Ishikawa (cell line): ENCODE measurements around the gene WHRN.

Experiments
- CEBPB ChIP-seq: IDR thresholded peaks from 2 replicates; pipeline ENCODE4 v1.6.1; 2012
- CREB1 ChIP-seq: IDR thresholded peaks from 2 replicates; pipeline ENCODE4 v1.6.1; 2012; ENCODE audit warnings: low read depth
- EGR1 ChIP-seq: IDR thresholded peaks from 2 replicates; pipeline ENCODE4 v1.6.1; 2012
- EP300 ChIP-seq: IDR thresholded peaks from 2 replicates; pipeline ENCODE4 v1.6.1; 2012; ENCODE audit warnings: borderline replicate concordance
- FOXM1 ChIP-seq: IDR thresholded peaks from 2 replicates; pipeline ENCODE4 v1.6.1; 2012; ENCODE audit warnings: low read depth, borderline replicate concordance
- MAX ChIP-seq: IDR thresholded peaks from 2 replicates; pipeline ENCODE4 v1.6.1; 2012
- NFIC ChIP-seq: IDR thresholded peaks from 2 replicates; pipeline ENCODE4 v1.6.1; 2012
- RAD21 ChIP-seq: IDR thresholded peaks from 2 replicates; pipeline ENCODE4 v1.6.1; 2012; ENCODE audit warnings: low read depth
- REST ChIP-seq: IDR thresholded peaks from 2 replicates; pipeline ENCODE4 v1.6.1; 2012; ENCODE audit warnings: low read depth, mild to moderate bottlenecking
- TAF1 ChIP-seq: IDR thresholded peaks from 2 replicates; pipeline ENCODE4 v1.6.1; 2012; ENCODE audit warnings: low read depth, mild to moderate bottlenecking
- TCF12 ChIP-seq: IDR thresholded peaks from 2 replicates; pipeline ENCODE4 v1.6.1; 2012; ENCODE audit warnings: low read depth
- TEAD4 ChIP-seq: IDR thresholded peaks from 2 replicates; pipeline ENCODE4 v1.6.1; 2012
- YY1 ChIP-seq: IDR thresholded peaks from 2 replicates; pipeline ENCODE4 v1.6.1; 2012; ENCODE audit warnings: low read depth
- ZBTB7A ChIP-seq: IDR thresholded peaks from 2 replicates; pipeline ENCODE4 v1.6.1; 2012; ENCODE audit warnings: low read depth
- TF ChIP-seq, protein P1 (sequence below): IDR thresholded peaks from 2 replicates; pipeline ENCODE4 v1.6.1; 2012

Gene WHRN

DNA sequence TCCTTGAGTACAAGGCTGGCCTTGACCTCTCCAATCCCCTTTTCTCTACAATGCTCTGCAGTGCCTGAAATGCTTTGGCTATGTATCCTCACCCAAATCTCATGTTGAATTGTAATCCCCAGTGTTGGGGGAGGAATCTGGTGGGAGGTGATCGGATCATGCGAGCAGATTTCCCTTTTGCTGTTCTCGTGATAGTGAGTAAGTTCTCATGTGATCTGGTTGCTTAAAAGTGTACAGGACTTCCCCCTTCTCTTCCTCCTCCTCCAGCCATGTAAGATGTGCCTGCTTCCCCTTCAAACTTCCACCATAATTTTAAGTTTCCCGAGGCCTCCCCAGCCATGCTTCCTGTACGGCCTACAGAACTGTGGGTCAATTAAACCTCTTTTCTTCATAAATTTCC, 89.0 kb downstream of the WHRN start:
- no peak for TF ChIP-seq CREB1
- TF ChIP-seq, protein P1, sequence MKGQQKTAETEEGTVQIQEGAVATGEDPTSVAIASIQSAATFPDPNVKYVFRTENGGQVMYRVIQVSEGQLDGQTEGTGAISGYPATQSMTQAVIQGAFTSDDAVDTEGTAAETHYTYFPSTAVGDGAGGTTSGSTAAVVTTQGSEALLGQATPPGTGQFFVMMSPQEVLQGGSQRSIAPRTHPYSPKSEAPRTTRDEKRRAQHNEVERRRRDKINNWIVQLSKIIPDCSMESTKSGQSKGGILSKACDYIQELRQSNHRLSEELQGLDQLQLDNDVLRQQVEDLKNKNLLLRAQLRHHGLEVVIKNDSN, result no peak
- TF ChIP-seq TAF1, result no peak
- TF ChIP-seq CEBPB, result no peak
- no peak for TF ChIP-seq ZBTB7A
- TF ChIP-seq YY1, result no peak

DNA sequence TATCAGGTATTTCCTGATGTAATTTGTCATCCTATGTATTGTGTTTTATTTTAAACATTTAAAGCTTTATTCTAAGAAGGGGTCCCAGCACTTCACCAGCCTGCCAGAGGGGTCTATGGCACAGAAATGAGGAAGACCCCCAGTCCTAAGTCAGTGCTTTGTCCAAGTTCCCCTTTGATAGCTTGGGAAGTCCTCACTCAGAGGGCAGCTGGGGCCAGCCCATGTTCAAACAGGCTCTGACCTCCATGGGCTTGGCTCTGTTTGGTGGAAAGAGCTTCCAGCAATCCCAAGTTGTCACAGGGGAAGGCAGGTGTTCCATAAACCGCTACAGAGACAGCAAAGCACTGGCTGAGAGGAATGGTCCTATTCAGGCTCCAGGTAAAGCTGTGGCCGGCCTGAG, 90.9 kb downstream of the WHRN start:
- TF ChIP-seq TEAD4 (no peak), YY1 (no peak), RAD21 (no peak), NFIC (no peak)
- TF ChIP-seq, protein P1, result no peak

GRCh38 chr9:114413861-114414301, 91.4 kb downstream of the WHRN start:
- TF ChIP-seq TAF1 (no peak), NFIC (no peak), TEAD4 (no peak), RAD21 (no peak), MAX (no peak), TCF12 (no peak), CREB1 (no peak), CEBPB (no peak)
- TF ChIP-seq, protein P1, result no peak

DNA sequence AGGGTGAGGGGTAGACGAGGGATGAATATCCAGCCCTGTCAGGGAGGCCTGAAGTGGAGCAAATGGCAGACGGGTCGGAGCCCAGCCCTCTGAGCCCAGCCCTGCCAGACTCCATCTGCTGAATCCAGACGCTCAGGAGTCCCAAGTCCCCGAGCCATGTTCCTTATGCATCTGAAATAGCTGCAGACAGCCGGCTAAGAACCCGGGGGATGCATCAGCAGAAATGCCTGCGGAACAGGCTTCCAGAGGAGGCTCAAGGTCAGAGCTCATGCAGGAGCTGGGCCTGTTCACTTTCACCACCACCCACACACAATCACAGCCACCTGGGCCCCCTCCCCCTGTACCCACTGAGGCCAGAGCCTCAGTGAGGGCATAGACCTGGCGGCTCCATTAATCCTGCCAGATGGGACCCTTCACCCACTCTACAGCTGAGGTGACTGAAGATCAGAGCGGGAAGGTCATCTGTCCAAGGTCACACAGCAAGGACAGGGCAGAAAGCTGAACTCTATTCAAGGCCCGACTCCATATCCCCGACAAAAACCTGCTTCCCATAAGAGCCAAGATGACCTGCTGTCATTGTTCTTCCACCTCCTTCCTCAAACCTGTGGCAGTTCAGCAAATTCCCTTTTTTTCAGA, 93.1 kb downstream of the WHRN start:
- TF ChIP-seq TEAD4 (no peak), TAF1 (no peak), CREB1 (no peak), NFIC (no peak), EGR1 (no peak), TCF12 (no peak), REST (no peak), RAD21 (no peak), FOXM1 (no peak), CEBPB (no peak), YY1 (no peak), MAX (no peak), ZBTB7A (no peak), EP300 (no peak)
- TF ChIP-seq, protein P1, result no peak

DNA sequence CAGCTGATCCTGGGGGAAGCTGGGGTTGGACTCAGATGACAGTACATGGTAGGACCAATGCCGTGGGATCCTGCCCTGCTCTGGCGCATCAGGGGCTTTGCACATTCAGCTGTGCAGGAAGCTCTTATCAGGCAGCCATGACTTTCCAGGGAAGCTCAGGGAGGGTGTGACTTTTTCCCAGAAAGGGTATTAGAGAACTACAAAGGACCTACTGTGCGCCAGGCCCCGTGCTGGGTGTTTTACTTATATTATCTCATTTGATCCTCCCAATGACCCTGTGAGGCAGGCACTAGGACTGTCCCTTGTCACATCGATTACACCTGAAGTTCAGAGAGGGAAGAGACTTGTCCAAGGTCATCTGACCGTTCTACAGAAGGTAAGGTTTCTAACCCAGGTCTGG, 93.8 kb downstream of the WHRN start:
- TF ChIP-seq EGR1, result no peak
- no peak for TF ChIP-seq CREB1
- TF ChIP-seq TEAD4, result no peak
- no peak for TF ChIP-seq EP300
- TF ChIP-seq ZBTB7A, result no peak
- TF ChIP-seq TAF1, result no peak
- no peak for TF ChIP-seq MAX
- TF ChIP-seq FOXM1, result no peak
- TF ChIP-seq, protein P1, result no peak
- no peak for TF ChIP-seq TCF12
- TF ChIP-seq CEBPB, result no peak
- no peak for TF ChIP-seq RAD21
- no peak for TF ChIP-seq NFIC
- no peak for TF ChIP-seq REST
- no peak for TF ChIP-seq YY1
